Middle frontal gyrus (tissue), 1 donor: ENCODE data around the gene BLCAP.
"Not testable (repeated sequence)": the region's sequence is repeated elsewhere in the genome, so short reads cannot be mapped to it uniquely, and the experiment has no call there.

ENCODE experiments used
- DNase-seq: peaks from one replicate; pipeline ENCODE4 v3.0.0-alpha.2; 2015; ENCODE audit warnings: low spot score; ENCODE audit errors: extremely low spot score

Gene BLCAP

GRCh38 chr20:37527638-37528445 lies at the start of gene BLCAP:
TSS of gene BLCAP (minus strand) at chr20:37527876. CDS start at chr20:37519174, 8,702 bp downstream.
- peak; percentile 70 for DNase-seq

- not testable (repeated sequence) for DNase-seq
Measured at GRCh38 chr20:37577436-37577835, 49.8 kb upstream of the BLCAP start.

GRCh38 chr20:37576911-37577310 lies 49.2 kb upstream of the BLCAP start:
- no peak for DNase-seq

DNA sequence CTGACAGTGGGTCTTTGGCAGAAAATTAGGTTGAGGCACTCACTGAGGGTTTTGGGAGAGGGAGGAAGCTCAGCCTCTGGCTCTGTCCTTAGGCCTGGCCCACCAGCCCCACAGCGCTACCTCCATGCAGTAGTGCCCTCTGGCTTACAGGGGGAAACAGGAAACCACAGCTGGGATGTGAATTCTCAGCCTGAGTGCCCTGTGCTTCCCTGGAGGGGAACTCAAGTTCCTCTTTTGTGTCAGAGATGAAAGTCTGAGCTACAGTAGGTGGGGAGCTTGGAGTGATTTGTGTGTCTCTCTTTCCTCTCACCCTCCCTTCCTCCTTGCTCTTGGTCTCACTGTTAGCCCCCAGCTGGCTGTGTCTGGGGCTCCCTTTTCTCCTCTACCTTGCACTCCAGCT lies 48.2 kb upstream of the BLCAP start:
- DNase-seq, result no peak

GRCh38 chr20:37574199-37574890 lies 46.7 kb upstream of the BLCAP start:
- no peak for DNase-seq

GRCh38 chr20:37573626-37574198 lies 46.0 kb upstream of the BLCAP start:
- no peak for DNase-seq

GRCh38 chr20:37571033-37571432 lies 43.4 kb upstream of the BLCAP start:
- DNase-seq, result no peak

GRCh38 chr20:37570419-37570818 lies 42.7 kb upstream of the BLCAP start:
- no peak for DNase-seq

GRCh38 chr20:37567671-37568588 lies 40.3 kb upstream of the BLCAP start:
- no peak for DNase-seq

GRCh38 chr20:37567331-37567665 lies 39.6 kb upstream of the BLCAP start:
- no peak for DNase-seq

DNA sequence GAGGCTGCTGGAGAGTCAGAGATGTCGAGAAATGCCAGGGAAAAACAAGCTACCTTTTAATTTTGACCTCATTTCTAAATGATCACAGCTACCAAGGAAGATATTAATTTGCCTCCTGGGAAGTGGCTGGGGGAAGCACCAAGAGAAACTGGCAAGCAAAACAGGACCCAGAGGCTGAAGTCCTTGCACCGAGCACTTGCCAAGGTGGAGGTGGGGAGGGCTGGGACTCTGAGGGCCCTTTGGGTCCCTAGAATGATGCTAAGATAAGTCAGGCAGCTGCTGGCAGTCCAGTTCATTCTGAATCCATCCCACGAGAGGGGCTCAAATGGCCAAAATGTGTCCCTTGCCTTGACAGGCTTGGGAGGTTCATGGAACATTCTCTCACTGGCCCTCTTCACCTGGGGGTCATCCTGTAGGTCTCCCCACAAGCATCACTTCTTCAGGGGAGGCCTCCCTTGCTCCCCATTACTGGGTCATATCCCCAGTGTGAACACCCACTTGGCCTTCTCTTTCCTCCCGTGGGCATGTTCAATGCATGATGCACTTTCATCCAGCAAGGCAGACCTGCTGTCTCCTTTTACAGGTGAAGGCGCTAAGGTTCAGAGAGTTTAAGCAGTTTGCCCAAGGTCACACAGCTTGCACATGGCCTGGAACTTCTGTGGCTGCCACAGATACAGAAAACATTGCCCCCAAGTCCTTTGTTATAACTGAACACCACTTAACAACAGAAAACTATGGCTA lies 39.1 kb upstream of the BLCAP start:
- DNase-seq, result no peak

GRCh38 chr20:37565134-37565811 lies 37.6 kb upstream of the BLCAP start:
- no peak for DNase-seq

DNA sequence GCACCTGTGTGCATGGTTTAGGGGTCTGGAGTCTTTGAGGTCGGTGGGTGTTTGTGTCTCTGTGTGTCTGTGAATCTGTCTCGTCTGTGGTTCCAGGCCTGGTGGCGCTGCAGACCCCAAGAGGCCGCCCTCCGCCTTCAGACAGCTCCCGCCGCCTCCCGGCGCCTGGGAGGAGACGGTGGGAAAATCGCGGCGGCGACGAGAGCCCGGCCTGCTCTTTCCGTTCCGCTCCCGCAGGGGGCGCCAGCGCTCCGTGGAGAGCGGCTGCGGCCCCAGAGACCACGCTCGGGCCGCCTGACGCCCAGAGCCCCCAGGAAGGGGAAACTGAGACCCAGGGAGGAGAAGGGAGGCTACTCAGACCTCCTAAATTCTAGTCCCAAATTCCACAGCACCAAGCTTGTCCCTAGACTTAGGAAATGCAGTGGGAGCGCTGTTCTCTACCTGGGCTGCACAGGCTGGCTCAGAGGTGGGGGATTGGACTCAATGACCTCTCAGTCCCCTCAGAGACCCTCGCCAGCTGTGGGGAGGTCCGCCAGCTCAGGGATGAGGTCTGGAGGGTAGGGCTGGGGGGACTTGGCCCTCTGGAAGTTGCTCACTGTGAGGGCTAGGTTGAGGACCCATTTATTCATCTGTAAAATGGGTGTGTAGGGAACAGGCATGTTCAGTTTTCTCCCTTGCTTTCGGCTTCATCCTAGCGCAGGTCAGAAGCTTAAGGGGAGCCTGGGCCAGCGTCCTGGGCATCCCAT lies 36.9 kb upstream of the BLCAP start:
- DNase-seq, result peak; percentile 29

DNA sequence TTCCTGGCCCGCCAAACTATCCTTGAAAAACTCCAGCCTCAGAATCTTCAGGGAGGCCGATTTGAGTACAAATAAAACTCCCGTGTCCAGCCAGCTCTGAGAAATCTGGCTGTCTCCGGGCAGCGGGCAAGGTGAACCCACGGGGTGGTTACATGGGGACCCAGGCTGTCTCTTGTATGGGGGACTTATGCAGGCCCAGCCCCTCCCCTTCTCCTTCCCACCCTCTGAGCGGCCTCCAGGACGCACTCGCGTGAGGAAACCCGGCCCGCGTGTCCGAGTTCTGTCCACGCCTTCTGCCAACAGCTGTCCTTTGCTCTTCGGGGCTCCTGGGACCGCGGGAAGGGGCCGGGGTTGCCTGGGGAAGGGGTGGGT lies 36.3 kb upstream of the BLCAP start:
- DNase-seq, result no peak

GRCh38 chr20:37562695-37563480 lies 35.2 kb upstream of the BLCAP start:
- no peak for DNase-seq

DNA sequence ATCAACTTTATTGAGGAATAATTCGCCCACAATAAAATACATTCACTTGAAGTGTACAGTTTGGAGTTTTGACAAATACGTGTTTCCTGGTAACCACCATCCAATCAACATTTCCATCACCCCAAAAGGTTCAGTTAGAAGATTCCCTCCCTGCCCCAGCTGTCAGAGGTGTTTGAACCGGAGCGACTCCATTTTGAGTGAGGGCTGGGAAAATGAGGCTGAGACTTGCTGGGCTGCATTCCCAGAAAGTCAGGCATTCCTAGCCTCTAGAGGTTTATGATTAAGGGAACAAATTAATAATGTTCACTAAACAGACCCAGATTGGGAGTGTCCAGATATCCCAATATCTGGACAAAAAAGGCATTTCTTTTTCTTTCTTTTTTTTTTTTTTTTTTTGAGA lies 33.0 kb upstream of the BLCAP start:
- no peak for DNase-seq

- no peak for DNase-seq
Measured at GRCh38 chr20:37559312-37560027, 31.8 kb upstream of the BLCAP start.

GRCh38 chr20:37558779-37559178 lies 31.1 kb upstream of the BLCAP start:
- DNase-seq, result no peak
